GM18951 (cell line): ENCODE measurements around the gene NOVA2.

Source experiments
- POLR2A ChIP-seq: IDR thresholded peaks from 4 replicates; pipeline ENCODE4 v1.6.1; 2011; ENCODE audit warnings: mild to moderate bottlenecking; ENCODE audit not compliant: insufficient read length, insufficient read depth; ENCODE audit errors: extremely low read depth
- in situ Hi-C: fragments of 300-500 bp; cut with MboI; formaldehyde crosslinking; loops from one replicate; pipeline ENCODE4 v1.12.0; 2022; ENCODE audit warnings: low sequenced_read_pairs, mixed read lengths, inconsistent platforms; ENCODE audit not compliant: unreplicated experiment

Gene NOVA2

GRCh38 chr19:45994456-45994997 lies 20.9 kb upstream of the NOVA2 start:
- in situ Hi-C loops: no loop called here
- TF ChIP-seq POLR2A: no peak

DNA sequence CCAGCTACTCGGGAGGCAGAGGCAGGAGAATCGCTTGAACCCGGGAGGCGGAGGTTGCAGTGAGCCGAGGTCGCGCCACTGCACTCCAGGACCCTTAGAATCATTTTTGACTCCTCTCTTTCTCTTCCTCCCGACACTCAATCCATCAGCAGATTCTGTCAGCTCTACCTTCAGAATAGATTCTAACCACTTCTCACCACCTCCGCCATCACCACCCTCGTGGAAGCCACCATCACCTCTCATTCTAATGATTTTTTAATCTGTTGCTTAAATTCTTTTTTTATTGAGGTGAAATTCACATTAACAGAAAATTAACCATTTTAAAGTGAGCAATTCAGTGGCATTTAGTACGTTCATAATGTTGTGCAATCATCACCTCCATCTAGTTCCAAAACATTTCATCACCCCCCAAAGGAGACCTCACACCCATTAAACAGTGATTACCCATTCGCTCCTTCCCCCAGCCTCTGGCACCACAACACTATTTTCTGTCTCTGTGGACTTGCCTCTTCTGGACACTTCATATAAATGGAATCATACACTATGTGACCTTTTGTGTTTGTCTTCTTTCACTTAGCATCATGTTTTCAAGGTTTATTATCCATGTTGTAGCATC lies 16.6 kb upstream of the NOVA2 start:
- in situ Hi-C loops: no loop called here
- no peak for TF ChIP-seq POLR2A

DNA sequence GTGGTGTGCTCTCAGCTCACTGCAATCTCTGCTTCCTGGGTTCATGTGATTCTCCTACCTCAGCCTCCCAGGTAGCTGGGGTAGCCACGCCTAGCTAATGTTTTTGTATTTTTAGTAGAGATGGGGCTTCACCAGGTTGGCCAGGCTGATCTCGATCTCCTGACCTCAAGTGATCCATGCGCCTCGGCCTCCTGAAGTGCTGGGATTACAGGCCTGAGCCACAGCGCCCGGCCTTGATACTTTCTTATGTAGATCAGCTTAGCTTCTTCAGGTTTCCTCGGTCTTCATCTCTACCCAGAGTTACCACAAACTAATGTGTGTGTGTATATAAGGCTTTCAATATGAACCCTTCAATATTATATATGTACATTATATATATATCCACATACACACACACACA lies 11.7 kb upstream of the NOVA2 start:
- in situ Hi-C loops: no loop called here
- no peak for TF ChIP-seq POLR2A

DNA sequence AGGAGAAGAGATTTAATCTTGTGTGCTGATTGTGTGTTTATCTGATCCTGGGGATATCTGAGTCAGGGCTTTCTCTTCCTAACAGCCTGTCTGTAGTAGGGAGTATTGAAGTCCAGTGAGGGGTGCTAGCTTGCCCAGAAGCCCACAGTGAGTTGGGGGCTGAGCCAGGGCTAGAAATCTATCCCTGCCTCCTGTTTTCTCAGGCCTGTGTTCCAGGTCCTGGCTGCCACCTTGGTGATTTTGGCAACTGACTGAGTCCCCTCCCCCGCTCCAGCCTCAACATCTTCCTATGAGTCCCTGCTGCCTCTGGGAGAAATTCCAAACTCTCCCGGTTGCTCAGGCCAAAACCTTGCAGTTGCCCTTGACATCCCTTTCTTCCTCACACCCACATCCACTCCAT lies 7.7 kb upstream of the NOVA2 start:
- in situ Hi-C loops: no loop called here
- TF ChIP-seq POLR2A: no peak

DNA sequence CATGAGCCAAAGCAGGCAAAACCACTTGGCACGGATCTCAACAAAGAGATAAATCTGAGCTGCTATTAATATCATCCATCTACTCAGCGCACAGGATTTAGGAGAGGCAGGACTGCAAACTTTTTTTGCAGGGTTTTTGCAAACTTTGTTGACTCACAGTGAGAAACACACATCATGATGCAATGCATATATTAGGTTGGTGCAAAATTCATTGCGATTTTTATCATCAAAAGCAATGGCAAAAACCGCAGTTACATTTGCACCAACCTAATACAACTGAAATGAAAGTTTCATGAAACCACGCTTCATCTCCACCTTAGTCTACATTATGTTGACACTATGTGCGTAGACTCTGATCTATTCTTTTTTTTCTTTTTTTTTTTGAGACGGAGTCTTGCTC lies 4.5 kb upstream of the NOVA2 start:
- no peak for TF ChIP-seq POLR2A
- in situ Hi-C loops: no loop called here

DNA sequence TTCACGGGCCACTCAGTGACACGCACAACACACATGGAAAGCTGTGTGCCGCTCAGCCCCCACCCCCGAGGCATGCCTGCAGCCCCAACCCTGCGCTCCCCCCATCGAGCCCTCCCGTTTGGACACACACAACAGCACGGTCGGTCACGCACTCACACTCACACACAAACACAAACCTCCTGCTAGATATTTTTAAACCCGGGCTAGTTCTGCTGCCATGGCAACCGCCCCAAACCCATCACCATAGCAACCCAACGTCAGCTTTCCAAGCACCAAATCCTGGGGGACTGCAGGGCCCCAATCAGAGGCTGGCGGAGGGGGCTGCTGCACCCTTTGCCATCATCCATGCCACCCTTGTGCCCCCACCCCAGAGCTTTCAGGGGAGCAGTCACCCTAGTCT lies 2.5 kb upstream of the NOVA2 start:
- in situ Hi-C loops: no loop called here
- TF ChIP-seq POLR2A: no peak

DNA sequence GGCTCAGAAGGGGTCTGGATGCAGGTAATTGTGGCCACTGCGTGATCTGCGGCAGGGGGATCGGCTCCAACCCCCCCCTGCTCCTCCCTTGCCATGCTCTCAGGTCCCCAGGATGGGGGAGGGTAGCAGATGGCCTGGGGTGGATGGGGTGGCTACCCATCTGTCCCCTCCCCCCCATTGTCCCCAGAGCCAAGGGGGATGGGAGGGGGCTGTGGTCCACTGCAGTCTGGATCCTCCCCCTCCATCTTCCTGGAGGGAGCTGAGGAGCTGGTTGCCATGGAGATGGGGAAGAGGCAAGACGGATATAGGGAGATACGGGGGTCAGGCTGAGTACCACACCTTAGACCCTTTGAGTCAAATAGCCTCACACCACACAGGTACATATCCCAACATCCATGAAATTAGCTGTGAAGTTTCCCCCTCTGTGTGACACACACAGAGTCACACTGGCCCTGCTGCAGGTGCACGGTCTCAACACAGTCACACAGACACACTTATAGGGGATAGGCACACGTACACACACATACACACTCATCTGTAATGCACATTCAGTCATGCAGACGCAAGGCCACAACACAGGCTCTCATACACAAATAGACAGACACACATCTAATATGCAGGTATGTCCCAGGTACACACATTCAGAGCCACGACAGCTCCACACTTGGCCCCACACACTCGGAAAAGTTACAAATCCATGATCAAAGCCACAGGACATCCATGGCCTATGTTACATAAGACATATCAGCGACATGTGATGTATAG lies 1.8 kb upstream of the NOVA2 start:
- in situ Hi-C loops: no loop called here
- no peak for TF ChIP-seq POLR2A

DNA sequence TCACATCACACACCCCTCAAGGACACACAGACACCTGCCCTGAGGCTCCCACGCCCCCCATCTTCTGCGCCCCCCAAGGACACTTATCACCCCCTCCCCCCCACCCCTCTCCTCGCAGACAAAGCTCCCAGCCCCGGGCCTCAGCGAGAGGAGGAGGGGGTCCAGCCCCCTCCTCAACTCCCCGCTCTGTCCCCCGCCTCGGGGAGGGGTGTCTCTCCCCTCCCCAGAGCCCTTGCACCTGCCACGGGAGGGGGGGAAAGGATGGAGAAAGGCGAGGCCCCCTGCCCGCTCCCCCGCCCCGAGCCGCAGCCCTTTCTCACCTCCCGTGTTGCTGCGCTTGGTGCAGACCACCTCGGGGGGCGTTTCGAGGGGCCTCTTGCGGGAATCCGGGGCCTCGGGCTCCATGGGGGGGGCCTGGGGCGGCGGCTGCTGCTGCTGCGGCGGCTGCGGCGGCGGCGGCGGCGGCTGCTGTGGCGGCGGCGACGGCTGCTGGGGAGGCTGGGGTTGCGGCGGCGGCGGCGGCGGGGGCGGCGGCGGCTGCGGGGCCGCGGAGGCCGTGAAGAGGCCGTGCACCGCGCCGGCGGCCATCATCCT lies 621 bp downstream of the NOVA2 start:
- in situ Hi-C loops: no loop called here
- no peak for TF ChIP-seq POLR2A

DNA sequence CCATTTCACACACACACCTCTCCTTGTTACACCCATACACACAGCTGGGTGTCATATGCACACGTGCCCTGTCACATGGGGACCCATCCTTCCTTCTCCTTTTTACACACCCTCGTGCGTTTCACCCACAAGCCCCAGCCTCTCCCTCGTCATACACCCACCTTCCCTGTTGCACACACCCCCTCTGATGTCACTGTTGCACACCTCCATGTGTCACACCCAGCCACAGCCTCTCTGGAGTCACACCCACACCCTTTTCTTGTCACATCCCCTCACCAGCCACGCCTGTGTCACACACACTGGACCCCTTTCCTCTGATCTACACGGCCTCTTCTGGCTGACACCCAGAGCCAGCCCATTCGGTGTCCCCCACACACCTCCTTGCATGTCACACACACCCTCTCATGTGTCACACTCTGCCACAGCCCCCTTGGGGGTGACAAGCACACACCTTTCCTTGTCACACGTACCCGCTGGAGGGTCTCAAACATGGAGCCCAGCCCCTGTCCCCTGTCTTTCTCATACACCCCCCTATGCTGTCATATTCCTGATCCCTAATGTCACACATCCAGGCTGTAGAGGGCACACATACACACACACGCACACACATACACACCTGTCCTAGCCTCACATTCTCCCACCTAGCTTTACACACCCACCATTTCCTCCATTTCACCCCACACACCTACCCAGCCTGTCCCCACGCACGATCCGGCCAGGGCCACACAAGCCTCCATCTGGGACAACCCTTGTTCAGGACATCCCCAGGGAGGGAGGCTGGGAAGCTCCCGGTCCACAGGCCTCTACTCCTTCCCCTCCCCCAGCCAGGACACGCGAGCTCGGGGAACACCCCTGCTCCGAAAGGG lies 1.4 kb downstream of the NOVA2 start:
- TF ChIP-seq POLR2A: no peak
- in situ Hi-C loops: no loop called here

DNA sequence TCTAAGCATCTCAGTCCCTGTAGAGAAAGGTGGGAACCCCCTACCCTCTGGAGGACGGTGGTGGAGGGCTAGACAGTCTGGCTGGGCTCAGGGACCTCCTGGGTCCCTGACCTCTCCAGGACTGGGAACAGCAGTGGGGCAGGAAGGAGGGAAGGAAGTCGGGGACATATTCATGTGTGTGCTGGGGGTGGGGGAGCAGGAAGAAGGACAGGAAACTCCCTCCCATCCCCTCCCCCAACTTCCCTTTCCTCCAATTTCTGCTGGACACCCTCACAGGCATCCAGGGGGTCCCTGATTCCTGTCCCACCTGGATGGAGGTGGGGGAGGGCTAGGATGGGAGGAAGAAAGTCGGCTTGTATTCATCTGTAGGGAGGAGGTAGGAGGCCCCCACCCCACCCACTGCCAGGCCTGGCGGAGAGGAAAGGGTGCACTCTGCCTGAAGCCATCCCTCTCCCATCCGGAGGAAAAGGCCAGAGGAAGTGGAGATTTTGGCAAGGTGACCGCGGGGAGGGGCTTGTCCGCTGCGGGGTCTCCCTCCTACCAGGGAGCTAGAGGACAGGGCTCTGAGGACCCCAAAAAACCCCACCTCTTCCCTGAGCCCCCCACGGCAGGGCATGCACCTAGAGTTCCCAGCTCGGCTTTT lies 2.3 kb downstream of the NOVA2 start:
- no peak for TF ChIP-seq POLR2A
- in situ Hi-C loops: no loop called here

- in situ Hi-C loops: no loop called here
- TF ChIP-seq POLR2A: no peak
Measured at GRCh38 chr19:45969676-45970075, 4.0 kb downstream of the NOVA2 start.

DNA sequence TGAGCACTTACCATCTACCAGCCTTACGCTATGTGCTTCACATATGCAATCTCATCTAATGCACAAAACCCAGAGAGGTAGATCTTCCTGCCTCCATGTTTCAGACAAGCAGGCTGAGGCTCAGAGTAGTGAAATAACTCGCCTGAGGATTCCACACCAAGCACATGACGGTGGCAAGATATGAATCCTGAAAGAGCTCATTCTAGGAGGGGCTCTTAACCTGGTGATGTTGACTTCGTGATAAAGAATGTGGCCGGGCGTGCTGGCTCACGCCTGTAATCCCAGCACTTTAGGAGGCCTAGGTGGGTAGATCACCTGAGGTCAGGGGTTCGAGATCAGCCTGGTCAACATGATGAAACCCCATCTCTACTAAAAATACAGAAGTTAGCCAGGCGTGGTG lies 5.0 kb downstream of the NOVA2 start:
- in situ Hi-C loops: no loop called here

More for the DNA sequence above, 5.0 kb downstream of the NOVA2 start:
- no peak for TF ChIP-seq POLR2A
